Heart right ventricle (tissue), 16 donors: Measurements from ENCODE around the gene ZFTA. TPM values are rescaled to one million over a fixed set of nuclear protein-coding genes. Genes with fewer than 3 reads are reported as not detected.

Experiments used
- ATAC-seq, 8 donors: fragments of 200-7000 bp; cut with Tn5 transposase; one replicate each; pipeline ENCODE4 v1.9.1; 2020; ENCODE audit warnings: mild to moderate bottlenecking in 8 of 8, moderate library complexity in 8 of 8, moderate number of reproducible peaks in 1 of 8
- DNase-seq, 2 donors: peaks; one replicate each; pipeline ENCODE4 v3.0.0-alpha.2; 2020
- H3K27ac ChIP-seq, 10 donors: fragments of 200-600 bp; sonication (generic) in 2 of 10; one replicate each; pipeline versions ENCODE4 v1.5.0 to v1.8.0; 2020 to 2022; ENCODE audit warnings: mild to moderate bottlenecking in 3 of 10
- H3K27me3 ChIP-seq, 7 donors: fragments of 200-600 bp; one replicate each; pipeline ENCODE4 v1.8.0; 2021 to 2022; ENCODE audit warnings: mild to moderate bottlenecking in 2 of 7
- H3K36me3 ChIP-seq, 9 donors: fragments of 200-600 bp; sonication (generic) in 1 of 9; one replicate each; pipeline versions ENCODE4 v1.5.0 to v1.8.0; 2020 to 2022; ENCODE audit warnings: mild to moderate bottlenecking in 2 of 9
- H3K4me1 ChIP-seq, 9 donors: fragments of 200-600 bp; sonication (generic) in 1 of 9; one replicate each; pipeline versions ENCODE4 v1.5.0 to v1.8.0; 2020 to 2022; ENCODE audit warnings: mild to moderate bottlenecking in 4 of 9
- H3K4me3 ChIP-seq, 10 donors: fragments of 200-600 bp; sonication (generic) in 2 of 10; one replicate each; pipeline versions ENCODE4 v1.5.0 to v1.8.0; 2020 to 2022; ENCODE audit warnings: mild to moderate bottlenecking in 7 of 10, moderate library complexity in 2 of 10
- H3K9me3 ChIP-seq, 11 donors: fragments of 200-600 bp in 10 of 11; sonication (generic) in 2 of 11; one replicate each; pipeline versions ENCODE4 v1.5.0 to v1.8.0; 2013 to 2022; ENCODE audit warnings: mild to moderate bottlenecking in 2 of 11, control low read depth in 1 of 11, moderate library complexity in 1 of 11
- WGBS, 2 donors: extraction: QIAGEN DNeasy Blood & Tissue Kit; methylation state at CpG; one replicate each; pipeline ENCODE4 v1.1.7; 2013; ENCODE audit warnings: inconsistent platforms in 1 of 2; 5-methylcytosine and 5-hydroxymethylcytosine counted together
- intact Hi-C, 10 donors: fragments of 100-400 bp; cut with DNase I; formaldehyde crosslinking; loops; one replicate each; pipeline versions ENCODE4 v1.11.1 to v1.14.2; 2022
- polyA plus RNA-seq, 2 donors: library from polyadenylated mRNA; stranded (reverse); fragments of 200-250 nt; gene quantifications; one replicate each; pipeline ENCODE4 v1.2.3, GENCODE V29; 2013
- total RNA-seq, 10 donors: library from RNA; stranded (reverse); fragmentation: NEBNext Ultra II Directional in 3 of 10; extraction: Animal tissue kit (Norgen Biotek cat#: 25700) in 3 of 10; gene quantifications; one replicate each; pipeline versions ENCODE4 v1.2.1 to v1.2.4, GENCODE V29; 2021 to 2023
- TF ChIP-seq, protein P1 (sequence below), 9 donors: fragments of 200-600 bp; sonication (generic) in 2 of 9; IDR thresholded peaks; one replicate each; pipeline versions ENCODE4 v1.5.0 to v1.8.0; 2021 to 2022; ENCODE audit warnings: antibody characterized with exemption in 9 of 9, mild to moderate bottlenecking in 5 of 9, moderate library complexity in 1 of 9
- donor health status: Arrhythmogenic right ventricular cardiomyopathy.
- donor health status: ischemic (EF 13 %, LVEDD 7.1; RV severe dilation, severe dysfunction).
- donor health status: healthy with polysubstance abuse.
- donor health status: DM: no; HTN: yes; CAD: no.
- donor health status: DM: no; HTN: no; CAD: no.
- donor health status: ischemic (EF 25% LVEDD 6.9; RV normal size, moderate dysfunction).
- donor health status: ischemic (EF 25% LVEDD 5.7; RV mildly dilated, moderate dysfunction).
- donor health status: healthy.
- donor health status: DM: yes; HTN: yes; CAD: no.
- donor health status: Ischemic cardiomyopathy.
- donor health status: ischemic (EF 35%, LVEDD 5.7; RV mildly dilated, moderate dysfunction).
- donor health status: nonischemic (EF 11% LVEDD 7.7; RV severe dilation, severe dysfunction).
- donor health status: DM: yes; HTN: yes; CAD: no.
- donor health status: PGD.
- donor health status: ischemic (EF 29% LVEDD 5.4; RV normal size, mild dysfunction).
- donor health status: nonischemic (EF 23%, LVEDD 6.1; RV moderate dilation, normal function).

Gene ZFTA
- total and polyA plus RNA-seq, 12 donors = 4.6 to 14.3 (median 8.6) TPM

- no peak for ATAC-seq
- intact Hi-C loops = no loop called here
- no peaks in the 10 kb centered on the region for H3K27me3 ChIP-seq
- H3K27ac ChIP-seq = no peak overlapping the region
- 80 to 94% methylated on average over 6 of the region's 6 CpGs for WGBS, 2 donors
- H3K36me3 ChIP-seq = no peaks in the 10 kb centered on the region
- no peak overlapping the region for H3K4me3 ChIP-seq
- H3K4me1 ChIP-seq = no peaks in the 10 kb centered on the region
- no peak for DNase-seq
- H3K9me3 ChIP-seq = peaks cover 0 to 35% (median 17%) of the 10 kb centered on the region in 11 donors
- TF ChIP-seq, protein P1, sequence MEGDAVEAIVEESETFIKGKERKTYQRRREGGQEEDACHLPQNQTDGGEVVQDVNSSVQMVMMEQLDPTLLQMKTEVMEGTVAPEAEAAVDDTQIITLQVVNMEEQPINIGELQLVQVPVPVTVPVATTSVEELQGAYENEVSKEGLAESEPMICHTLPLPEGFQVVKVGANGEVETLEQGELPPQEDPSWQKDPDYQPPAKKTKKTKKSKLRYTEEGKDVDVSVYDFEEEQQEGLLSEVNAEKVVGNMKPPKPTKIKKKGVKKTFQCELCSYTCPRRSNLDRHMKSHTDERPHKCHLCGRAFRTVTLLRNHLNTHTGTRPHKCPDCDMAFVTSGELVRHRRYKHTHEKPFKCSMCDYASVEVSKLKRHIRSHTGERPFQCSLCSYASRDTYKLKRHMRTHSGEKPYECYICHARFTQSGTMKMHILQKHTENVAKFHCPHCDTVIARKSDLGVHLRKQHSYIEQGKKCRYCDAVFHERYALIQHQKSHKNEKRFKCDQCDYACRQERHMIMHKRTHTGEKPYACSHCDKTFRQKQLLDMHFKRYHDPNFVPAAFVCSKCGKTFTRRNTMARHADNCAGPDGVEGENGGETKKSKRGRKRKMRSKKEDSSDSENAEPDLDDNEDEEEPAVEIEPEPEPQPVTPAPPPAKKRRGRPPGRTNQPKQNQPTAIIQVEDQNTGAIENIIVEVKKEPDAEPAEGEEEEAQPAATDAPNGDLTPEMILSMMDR (IDR thresholded peaks at IDR 0.05) = no peak
These were observed 23.1 kb upstream of the ZFTA start for GRCh38 chr11:63791495-63792167.

DNA sequence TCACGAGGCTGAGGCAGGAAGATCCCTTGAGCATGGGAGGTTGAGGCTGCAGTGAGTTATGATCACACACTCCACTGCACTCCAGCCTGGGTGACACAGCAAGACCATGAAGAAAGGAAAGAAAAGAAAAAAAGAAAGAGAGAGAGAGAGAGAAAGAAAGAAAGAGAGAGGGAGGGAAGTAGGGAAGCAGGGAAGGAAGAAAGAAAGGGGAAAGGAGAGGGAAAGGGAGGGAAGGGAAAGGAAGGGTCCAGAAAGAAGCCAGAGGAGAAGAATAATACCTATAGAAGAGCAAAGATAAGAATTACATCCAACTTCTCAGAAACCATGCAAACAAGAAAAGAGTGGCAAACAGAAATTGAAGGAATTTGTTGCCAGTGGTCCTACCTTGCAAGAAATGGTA lies 17.2 kb upstream of the ZFTA start:
- Histone ChIP-seq H3K4me3 (no peak overlapping the region), H3K4me1 (peaks cover 0 to 3% (median 0%) of the 10 kb centered on the region in 9 donors), H3K9me3 (peaks cover 0 to 10% (median 0%) of the 10 kb centered on the region in 11 donors), H3K36me3 (no peaks in the 10 kb centered on the region), H3K27me3 (no peaks in the 10 kb centered on the region), H3K27ac (no peak overlapping the region)
- intact Hi-C loops = no loop called here
- ATAC-seq = no peak
- no peak for DNase-seq
- 87 to 94% methylated on average over 1 of the region's 1 CpG for WGBS, 2 donors
- TF ChIP-seq, protein P1 (IDR thresholded peaks at IDR 0.05) = no peak

DNA sequence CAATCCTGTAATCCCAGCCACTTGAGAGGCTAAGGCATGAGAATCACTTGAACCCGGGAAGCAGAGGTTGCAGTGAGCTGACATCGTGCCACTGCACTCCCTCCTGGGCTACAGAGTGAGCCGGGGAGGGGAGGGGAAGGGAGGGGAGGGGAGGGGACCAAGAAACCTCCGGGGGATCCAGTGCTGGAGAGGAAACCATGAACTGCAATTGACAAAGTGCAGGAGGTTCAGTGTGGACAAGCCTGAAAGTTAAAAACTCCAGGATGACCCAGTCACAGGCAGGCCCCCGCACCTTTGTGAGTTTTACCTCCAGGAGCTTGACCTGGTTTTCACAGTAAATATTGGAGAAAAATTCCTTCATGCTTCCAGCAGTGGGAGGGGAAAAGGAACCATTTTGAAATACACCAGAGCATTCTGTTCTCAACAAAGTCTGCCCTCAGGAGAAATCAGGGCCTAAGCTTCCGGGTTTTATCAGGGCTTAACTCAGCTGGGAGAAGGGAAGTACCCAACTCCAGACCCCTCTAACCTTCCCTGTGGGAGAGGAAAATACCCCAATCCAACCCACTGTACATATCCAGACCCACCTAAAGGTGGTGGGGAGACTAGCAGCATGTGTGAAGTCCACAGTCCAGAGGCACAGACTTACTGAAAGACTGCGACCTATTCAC lies 15.5 kb upstream of the ZFTA start:
- ATAC-seq (no peak), DNase-seq (no peak)
- intact Hi-C loops = no loop called here
- H3K4me1 ChIP-seq = peaks cover 0 to 8% (median 0%) of the 10 kb centered on the region in 9 donors
- 38 to 43% methylated on average over 7 of the region's 7 CpGs for WGBS, 2 donors
- TF ChIP-seq, protein P1 (IDR thresholded peaks at IDR 0.05) = no peak
- no peaks in the 10 kb centered on the region for H3K27me3 ChIP-seq
- H3K9me3 ChIP-seq = no peaks in the 10 kb centered on the region
- no peak overlapping the region for H3K4me3 ChIP-seq
- no peak overlapping the region for H3K27ac ChIP-seq
- no peaks in the 10 kb centered on the region for H3K36me3 ChIP-seq

- no peaks in the 10 kb centered on the region for H3K36me3 ChIP-seq
- DNase-seq (no peak), ATAC-seq (no peak)
- 86 to 94% methylated on average over 6 of the region's 6 CpGs for WGBS, 2 donors
- no peak overlapping the region for H3K27ac ChIP-seq
- no peaks in the 10 kb centered on the region for H3K27me3 ChIP-seq
- H3K9me3 ChIP-seq = no peaks in the 10 kb centered on the region
- no peak overlapping the region for H3K4me3 ChIP-seq
- intact Hi-C loops = no loop called here
- TF ChIP-seq, protein P1 (IDR thresholded peaks at IDR 0.05) = no peak
- peaks cover 0 to 13% (median 0%) of the 10 kb centered on the region in 9 donors for H3K4me1 ChIP-seq
These were observed 14.2 kb upstream of the ZFTA start for GRCh38 chr11:63782749-63783148.
